T-cell (primary cell): Measurements from ENCODE around the gene CNTN5. TPM values are rescaled to one million over a fixed set of nuclear protein-coding genes. Genes with fewer than 3 reads are reported as not detected.
A peak's percentile ranks its signal among the peaks of the same experiment; 100 is the strongest.

ENCODE experiments used
- ATAC-seq, 4 experiments: fragments of 200-7000 bp in 3 of 4; fragments of 150-1000 bp in 1 of 4; cut with Tn5 transposase; replicated peaks in 1 of 4; 1 replicate in 3 of 4; 2 replicates in 1 of 4; pipeline ENCODE4 v1.10.0; 2021; ENCODE audit warnings: moderate library complexity in 3 of 4, mild to moderate bottlenecking in 2 of 4, moderate number of reproducible peaks in 1 of 4
- CTCF ChIA-PET, 2 donors: fragments of 300-600 bp; sonication (Branson Sonifier 250); formaldehyde crosslinking; loops; one replicate each; lab custom pipeline; 2022; ENCODE audit warnings: antibody characterized with exemption in 2 of 2; lab: Charles Lee
- POLR2A ChIA-PET, 2 donors: fragments of 300-600 bp; sonication (Branson Sonifier 250); formaldehyde crosslinking; loops; one replicate each; lab custom pipeline; 2022; ENCODE audit warnings: antibody characterized with exemption in 2 of 2; lab: Charles Lee
- DNase-seq, 35 experiments: peaks; one replicate each; pipeline versions ENCODE4 v3.0.0 to v3.0.0-alpha.2; 2013 to 2023
- H3K27ac ChIP-seq: one replicate; pipeline ENCODE4 v1.5.1; 2013; ENCODE audit warnings: low read length
- H3K27me3 ChIP-seq, 2 experiments: replicated peaks in 1 of 2; 1 replicate in 1 of 2; 2 replicates in 1 of 2; pipeline versions ENCODE4 v1.6.1 to v1.7.0; 2013; ENCODE audit warnings: low read length in 1 of 2, mixed read lengths in 1 of 2; ENCODE audit not compliant: control insufficient read depth in 2 of 2, insufficient read depth in 2 of 2; ENCODE audit errors: extremely low read depth in 1 of 2
- H3K36me3 ChIP-seq, 2 donors: 1 replicate in 1 of 2; 2 replicates in 1 of 2; pipeline versions ENCODE4 v1.6.1 to v1.7.0; 2013; ENCODE audit warnings: low read length in 1 of 2; ENCODE audit not compliant: control insufficient read depth in 2 of 2, insufficient read depth in 1 of 2; ENCODE audit errors: extremely low read depth in 1 of 2
- H3K4me1 ChIP-seq, 2 experiments: 1 replicate in 1 of 2; 2 replicates in 1 of 2; pipeline versions ENCODE4 v1.6.1 to v1.7.0; 2013; ENCODE audit warnings: low read length in 2 of 2, mixed read lengths in 1 of 2; ENCODE audit not compliant: insufficient read depth in 2 of 2, control insufficient read depth in 1 of 2; ENCODE audit errors: extremely low read depth in 1 of 2
- H3K4me3 ChIP-seq, 2 donors: 1 replicate in 1 of 2; 2 replicates in 1 of 2; pipeline versions ENCODE4 v1.5.1 to v1.7.0; 2013; ENCODE audit warnings: mild to moderate bottlenecking in 2 of 2, low read length in 1 of 2, moderate library complexity in 1 of 2; ENCODE audit not compliant: control insufficient read depth in 1 of 2; ENCODE audit errors: extremely low read depth in 1 of 2
- H3K9me3 ChIP-seq: 2 replicates; pipeline ENCODE4 v1.7.0; 2013
- H3K27ac Mint-ChIP-seq, 2 donors: one replicate each; pipeline ENCODE4 v1.8.0; 2020 to 2021; ENCODE audit warnings: mild to moderate bottlenecking in 2 of 2, mixed read lengths in 2 of 2
- H3K27me3 Mint-ChIP-seq, 2 donors: one replicate each; pipeline ENCODE4 v1.8.0; 2021 to 2022; ENCODE audit warnings: mixed read lengths in 2 of 2
- H3K36me3 Mint-ChIP-seq: one replicate; pipeline ENCODE4 v1.8.0; 2021; ENCODE audit warnings: mixed read lengths
- H3K4me1 Mint-ChIP-seq, 3 donors: one replicate each; pipeline ENCODE4 v1.8.0; 2020 to 2022; ENCODE audit warnings: mixed read lengths in 3 of 3, mild to moderate bottlenecking in 1 of 3
- H3K4me3 Mint-ChIP-seq, 3 donors: one replicate each; pipeline ENCODE4 v1.8.0; 2020 to 2022; ENCODE audit warnings: mild to moderate bottlenecking in 3 of 3, mixed read lengths in 3 of 3, moderate library complexity in 3 of 3
- H3K9me3 Mint-ChIP-seq, 3 donors: one replicate each; pipeline ENCODE4 v1.8.0; 2020 to 2022; ENCODE audit warnings: mixed read lengths in 3 of 3
- WGBS: methylation state at CpG from one replicate; pipeline ENCODE4 v1.1.5; 2013; ENCODE audit warnings: missing lambda C conversion rate; ENCODE audit not compliant: insufficient coverage; 5-methylcytosine and 5-hydroxymethylcytosine counted together
- total RNA-seq, 35 experiments: library from RNA in 6 of 35; stranded (reverse) in 6 of 35; fragments of 120-200 nt in 1 of 35; gene quantifications; one replicate each; pipeline versions ENCODE4 v1.2.1 to v1.2.4 and lab custom pipeline; 2013 to 2026

CNTN5 gene
- total RNA-seq, 5 donors from 2014 or later (not counting 1 experiment from before 2014, with no cell fraction given), result not detected

DNA sequence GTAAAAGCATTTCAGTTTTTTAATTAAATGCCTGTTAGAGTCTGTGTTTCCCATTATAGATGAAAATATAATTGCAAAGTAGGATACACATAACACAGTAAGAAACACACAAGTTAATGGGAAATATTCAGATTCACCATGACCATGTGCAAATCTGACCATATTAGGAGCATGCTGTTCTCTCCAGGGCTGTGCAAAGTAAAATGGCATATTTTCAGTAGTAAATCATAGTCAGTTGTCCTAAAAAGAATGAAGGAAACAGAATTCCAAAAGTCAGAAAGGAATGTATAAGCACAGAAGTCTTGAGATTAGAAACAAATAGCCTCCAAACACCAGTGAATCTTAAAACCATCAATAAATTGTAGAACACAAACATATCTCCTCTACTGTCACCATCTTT is 44.4 kb downstream of the CNTN5 start:
- no peaks in the 10 kb centered on the region for H3K27me3 Mint-ChIP-seq
- DNase-seq (no peak), ATAC-seq (no peak)
- H3K4me3 ChIP-seq, result no peak overlapping the region
- no peaks in the 10 kb centered on the region for H3K9me3 ChIP-seq
- CTCF ChIA-PET, result no interaction called here
- H3K4me1 Mint-ChIP-seq, result peaks cover 0 to 4% (median 4%) of the 10 kb centered on the region in 3 donors
- H3K27ac Mint-ChIP-seq, result no peak overlapping the region
- H3K27me3 ChIP-seq, result no peaks in the 10 kb centered on the region
- H3K4me3 Mint-ChIP-seq, result no peak overlapping the region
- no peak overlapping the region for H3K27ac ChIP-seq
- no peaks in the 10 kb centered on the region for H3K36me3 ChIP-seq
- no peaks in the 10 kb centered on the region for H3K4me1 ChIP-seq
- H3K9me3 Mint-ChIP-seq, result peaks cover 0 to 9% (median 7%) of the 10 kb centered on the region in 3 donors
- POLR2A ChIA-PET, result no interaction called here
- H3K36me3 Mint-ChIP-seq, result no peaks in the 10 kb centered on the region

DNA sequence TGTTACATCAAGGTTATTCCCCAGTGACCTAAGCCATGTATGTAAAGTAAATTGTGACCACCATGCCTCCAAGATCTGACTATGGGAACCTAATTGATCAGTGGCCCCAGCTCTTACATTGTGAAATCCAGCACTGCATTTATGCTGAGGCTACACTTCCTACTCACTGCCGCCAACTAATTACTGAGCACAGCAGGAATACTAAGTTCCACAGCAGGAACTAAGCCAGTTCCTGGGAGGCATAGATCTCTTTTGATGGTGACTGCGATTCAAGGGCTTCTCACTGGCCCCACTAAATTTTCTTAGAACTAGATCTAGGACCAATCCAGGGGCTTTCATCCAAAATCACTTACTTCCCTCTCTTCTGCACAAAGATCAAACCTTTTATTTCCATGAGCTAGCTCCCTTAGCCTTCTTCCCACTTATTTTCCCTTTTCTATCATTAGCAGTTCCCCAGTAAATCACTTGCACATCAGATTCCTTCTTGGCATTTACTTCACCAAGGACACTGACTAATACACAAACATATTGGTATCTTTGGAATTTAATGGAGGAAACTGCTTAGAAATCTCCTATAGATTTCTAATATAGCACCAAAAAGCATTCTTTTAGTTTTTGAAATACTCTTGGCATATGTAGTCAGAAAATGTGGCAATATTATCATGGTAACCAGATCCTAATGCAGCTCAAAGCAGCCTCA is 46.0 kb downstream of the CNTN5 start:
- no peaks in the 10 kb centered on the region for H3K27me3 ChIP-seq
- no peak overlapping the region for H3K27ac ChIP-seq
- WGBS, result 72% methylated on average over 2 of the region's 2 CpGs
- no peaks in the 10 kb centered on the region for H3K36me3 ChIP-seq
- Mint-ChIP-seq H3K36me3 (no peaks in the 10 kb centered on the region), H3K27ac (no peak overlapping the region), H3K4me1 (peaks cover 0 to 6% (median 4%) of the 10 kb centered on the region in 3 donors), H3K27me3 (no peaks in the 10 kb centered on the region), H3K4me3 (no peak overlapping the region), H3K9me3 (peaks cover 0 to 4% (median 0%) of the 10 kb centered on the region in 3 donors)
- H3K9me3 ChIP-seq, result no peaks in the 10 kb centered on the region
- no peak overlapping the region for H3K4me3 ChIP-seq
- no peak for ATAC-seq
- no peaks in the 10 kb centered on the region for H3K4me1 ChIP-seq
- ChIA-PET POLR2A (no interaction called here), CTCF (interaction anchor here in 1 of 2 donors (0.7 kb wide), 1 partner anchor 11 kb away, joined by 3 read pairs; no protein-coding TSS in a partner anchor)
- DNase-seq, result no peak

DNA sequence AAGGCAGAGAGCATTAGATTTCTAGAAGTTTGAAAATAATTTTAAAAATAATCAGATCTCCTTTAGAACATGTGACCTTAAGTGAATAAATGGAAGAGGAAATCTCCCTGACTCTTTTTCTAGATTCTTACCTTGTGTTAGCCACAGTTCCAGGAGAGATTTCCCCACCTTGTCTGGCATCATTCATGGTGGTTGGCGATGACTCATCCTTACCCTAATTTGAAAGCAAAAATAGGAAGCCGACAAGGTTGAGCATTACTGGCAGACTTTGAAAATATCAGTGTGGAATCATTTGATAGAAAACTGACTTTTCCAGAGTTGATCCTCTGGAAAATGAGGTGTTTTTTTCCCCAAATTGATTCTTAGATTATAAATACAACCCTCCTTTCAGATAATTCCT is 48.1 kb downstream of the CNTN5 start:
- CTCF ChIA-PET, result no interaction called here
- peaks cover 0 to 6% (median 4%) of the 10 kb centered on the region in 3 donors for H3K4me1 Mint-ChIP-seq
- no peaks in the 10 kb centered on the region for H3K27me3 ChIP-seq
- H3K4me3 Mint-ChIP-seq, result no peak overlapping the region
- H3K9me3 ChIP-seq, result no peaks in the 10 kb centered on the region
- H3K4me3 ChIP-seq, result no peak overlapping the region
- DNase-seq (no peak), ATAC-seq (no peak)
- no CpG with 5 or more reads among the region's 2 CpGs for WGBS
- no peak overlapping the region for H3K27ac ChIP-seq
- no peaks in the 10 kb centered on the region for H3K9me3 Mint-ChIP-seq
- no peaks in the 10 kb centered on the region for H3K36me3 ChIP-seq
- POLR2A ChIA-PET, result no interaction called here
- H3K27ac Mint-ChIP-seq, result no peak overlapping the region
- H3K36me3 Mint-ChIP-seq, result no peaks in the 10 kb centered on the region
- H3K27me3 Mint-ChIP-seq, result no peaks in the 10 kb centered on the region
- no peaks in the 10 kb centered on the region for H3K4me1 ChIP-seq

DNA sequence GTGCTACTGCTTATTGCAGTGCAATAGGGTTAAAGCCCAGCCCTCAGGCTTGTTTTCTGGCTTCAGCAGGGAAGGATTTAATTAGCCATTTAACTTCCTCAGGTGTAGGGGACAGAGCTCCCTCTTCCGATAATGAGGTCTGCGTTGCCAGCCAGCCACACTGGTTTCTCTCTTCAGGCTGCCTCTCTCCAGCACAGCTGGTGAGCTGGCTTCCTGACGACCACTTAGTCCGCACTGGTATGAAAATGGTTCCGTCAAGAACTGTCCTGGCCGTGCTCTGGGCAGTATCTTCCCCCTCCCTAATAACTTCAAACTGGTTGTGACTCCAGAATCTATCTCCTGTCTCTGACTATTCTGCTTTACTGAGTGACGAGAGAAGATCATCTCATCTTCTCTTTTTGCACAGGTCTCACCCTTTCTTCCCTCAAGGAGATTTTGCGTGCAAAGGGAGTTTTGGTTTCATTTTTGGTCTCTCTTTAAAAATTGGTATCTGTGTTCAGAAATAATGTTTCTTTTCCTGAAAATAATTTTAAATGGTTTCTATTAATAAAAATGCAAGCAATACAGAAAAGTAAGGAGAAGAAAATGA is 49.2 kb downstream of the CNTN5 start:
- Histone ChIP-seq H3K4me1 (no peaks in the 10 kb centered on the region), H3K27me3 (no peaks in the 10 kb centered on the region), H3K36me3 (no peaks in the 10 kb centered on the region), H3K27ac (no peak overlapping the region), H3K9me3 (no peaks in the 10 kb centered on the region), H3K4me3 (no peak overlapping the region)
- no peaks in the 10 kb centered on the region for H3K36me3 Mint-ChIP-seq
- no peaks in the 10 kb centered on the region for H3K9me3 Mint-ChIP-seq
- 3% methylated on average over 6 of the region's 8 CpGs for whole genome bisulfite sequencing
- ChIA-PET POLR2A (interaction anchor here (0.6 kb wide), 2 partner anchors 125 to 1977 kb away, joined by 3 to 5 read pairs; no protein-coding TSS in a partner anchor), CTCF (no interaction called here)
- no peak overlapping the region for H3K27ac Mint-ChIP-seq
- peaks cover 0 to 6% (median 4%) of the 10 kb centered on the region in 3 donors for H3K4me1 Mint-ChIP-seq
- ATAC-seq (no peak), DNase-seq (no peak)
- peak overlapping the region; percentile 25 to 51 (median 49) for H3K4me3 Mint-ChIP-seq
- no peaks in the 10 kb centered on the region for H3K27me3 Mint-ChIP-seq

DNA sequence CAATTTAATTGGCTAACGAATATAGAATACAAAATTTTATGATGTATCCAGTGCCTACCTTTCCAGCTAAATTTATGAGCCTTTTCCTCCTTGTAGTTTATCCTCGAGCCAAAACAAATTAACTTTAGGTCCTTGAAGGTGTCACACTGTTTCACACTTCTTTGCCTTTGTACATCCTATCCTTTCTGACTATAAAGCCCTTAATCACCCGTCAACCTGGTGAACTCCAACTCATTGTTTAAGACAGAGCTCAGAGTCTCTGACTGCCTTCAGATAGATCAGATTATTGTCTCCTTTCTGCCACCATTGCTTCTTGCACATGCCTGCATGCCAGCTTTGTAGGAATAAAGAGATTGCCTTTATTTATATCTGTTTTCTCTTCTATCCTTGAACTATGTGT is 58.8 kb downstream of the CNTN5 start:
- no peak overlapping the region for H3K27ac ChIP-seq
- DNase-seq (no peak), ATAC-seq (no peak)
- POLR2A ChIA-PET, result no interaction called here
- no peaks in the 10 kb centered on the region for H3K4me1 ChIP-seq
- H3K27me3 Mint-ChIP-seq, result no peaks in the 10 kb centered on the region
- H3K4me1 Mint-ChIP-seq, result no peaks in the 10 kb centered on the region
- no peak overlapping the region for H3K4me3 ChIP-seq
- no peaks in the 10 kb centered on the region for H3K9me3 ChIP-seq
- no peaks in the 10 kb centered on the region for H3K36me3 ChIP-seq
- H3K9me3 Mint-ChIP-seq, result peaks cover 4 to 8% (median 5%) of the 10 kb centered on the region in 3 donors
- no peak overlapping the region for H3K4me3 Mint-ChIP-seq
- H3K36me3 Mint-ChIP-seq, result no peaks in the 10 kb centered on the region
- no peaks in the 10 kb centered on the region for H3K27me3 ChIP-seq
- CTCF ChIA-PET, result no interaction called here
- H3K27ac Mint-ChIP-seq, result no peak overlapping the region
- 51% methylated on average over 2 of the region's 3 CpGs for WGBS

DNA sequence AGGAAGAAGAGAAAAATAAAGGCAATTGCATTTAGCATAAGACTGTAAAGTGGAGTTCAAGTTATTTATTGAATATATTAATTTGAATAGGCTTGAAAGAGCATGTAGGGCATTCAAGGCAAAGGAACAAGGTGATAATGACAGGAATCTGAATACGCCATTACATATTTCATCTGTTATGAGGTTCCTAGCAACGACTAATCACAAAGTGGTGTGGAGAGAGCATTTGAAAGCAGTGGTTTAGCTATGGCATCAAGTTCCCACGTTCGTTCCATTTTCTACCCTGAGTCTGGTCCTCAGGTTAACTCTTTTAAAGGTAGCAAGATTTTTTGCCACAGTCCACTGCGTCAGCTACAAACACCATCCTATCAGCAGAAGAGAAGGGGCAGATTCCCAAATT is 59.4 kb downstream of the CNTN5 start:
- POLR2A ChIA-PET, result no interaction called here
- peaks cover 4 to 8% (median 5%) of the 10 kb centered on the region in 3 donors for H3K9me3 Mint-ChIP-seq

More for the DNA sequence above, 59.4 kb downstream of the CNTN5 start:
- H3K9me3 ChIP-seq, result no peaks in the 10 kb centered on the region
- CTCF ChIA-PET, result no interaction called here
- H3K4me3 ChIP-seq, result no peak overlapping the region
- no peaks in the 10 kb centered on the region for H3K27me3 ChIP-seq
- no peak overlapping the region for H3K4me3 Mint-ChIP-seq
- H3K4me1 Mint-ChIP-seq, result no peaks in the 10 kb centered on the region
- no peak for DNase-seq
- H3K27ac Mint-ChIP-seq, result no peak overlapping the region
- H3K36me3 Mint-ChIP-seq, result no peaks in the 10 kb centered on the region
- H3K27me3 Mint-ChIP-seq, result no peaks in the 10 kb centered on the region
- no peaks in the 10 kb centered on the region for H3K36me3 ChIP-seq
- WGBS, result 78% methylated on average over 4 of the region's 5 CpGs
- no peaks in the 10 kb centered on the region for H3K4me1 ChIP-seq
- ATAC-seq, result no peak
- H3K27ac ChIP-seq, result no peak overlapping the region
